Adrenal gland (tissue), 12 donors: ENCODE data around the gene TUBGCP2. TPM values are rescaled to one million over a fixed set of nuclear protein-coding genes. Genes with fewer than 3 reads are reported as not detected.

Experiments
- DNase-seq, 7 donors: peaks; one replicate each; pipeline ENCODE4 v3.0.0-alpha.2; 2019 to 2020
- H3K27ac ChIP-seq, 5 donors: fragments of 200-600 bp; sonication (generic) in 4 of 5; 1 replicate in 3 of 5; 2 replicates in 2 of 5; pipeline versions ENCODE4 v1.5.1 to v1.8.0; 2016 to 2020; ENCODE audit warnings: mild to moderate bottlenecking in 1 of 5
- H3K27me3 ChIP-seq: fragments of 200-600 bp; 2 replicates; pipeline ENCODE4 v1.8.0; 2021
- H3K36me3 ChIP-seq, 2 donors: fragments of 200-600 bp; replicated peaks in 1 of 2; 1 replicate in 1 of 2; 2 replicates in 1 of 2; pipeline versions ENCODE4 v1.5.1 to v1.8.0; 2018 to 2022
- H3K4me1 ChIP-seq, 2 donors: fragments of 200-600 bp; replicated peaks in 1 of 2; 1 replicate in 1 of 2; 2 replicates in 1 of 2; pipeline versions ENCODE4 v1.5.1 to v1.8.0; 2018 to 2021
- H3K4me3 ChIP-seq, 4 donors: fragments of 200-600 bp; sonication (generic) in 3 of 4; one replicate each; pipeline ENCODE4 v1.5.1; 2016 to 2018
- H3K9me3 ChIP-seq, 3 donors: fragments of 200-600 bp; sonication (generic) in 1 of 3; replicated peaks in 1 of 3; 1 replicate in 2 of 3; 2 replicates in 1 of 3; pipeline versions ENCODE4 v1.5.1 to v1.8.0; 2016 to 2021
- CTCF ChIP-seq, 6 experiments: fragments of 450-650 bp in 4 of 6; fragments of 200-600 bp in 2 of 6; sonication (generic) in 1 of 6; IDR thresholded peaks; 1 replicate in 5 of 6; 2 replicates in 1 of 6; pipeline versions ENCODE4 v1.5.1 to v1.8.0; 2016 to 2021; ENCODE audit warnings: antibody characterized with exemption in 6 of 6, mild to moderate bottlenecking in 2 of 6, moderate library complexity in 1 of 6
- POLR2A ChIP-seq, 2 donors: fragments of 450-650 bp; IDR thresholded peaks; one replicate each; pipeline ENCODE4 v1.6.1; 2017; ENCODE audit warnings: antibody characterized with exemption in 2 of 2, mild to moderate bottlenecking in 2 of 2, moderate library complexity in 1 of 2
- WGBS, 4 donors: extraction: QIAGEN DNeasy Blood & Tissue Kit in 2 of 4; methylation state at CpG; one replicate each; pipeline versions ENCODE4 v1.1.5 to v1.1.7; 2013 to 2017; 5-methylcytosine and 5-hydroxymethylcytosine counted together
- intact Hi-C, 2 donors: fragments of 100-400 bp; cut with DNase I; formaldehyde crosslinking; loops; one replicate each; pipeline versions ENCODE4 v1.14.1 to v1.15.0; 2022 to 2023
- polyA plus RNA-seq, 3 donors: library from polyadenylated mRNA; stranded (reverse); fragments of 200-250 nt in 2 of 3; fragments of 350-450 nt in 1 of 3; fragmentation: Illumina TruSeq in 1 of 3; extraction: RNeasy Lipid Tissue Mini Kit (QIAGEN cat#74804) in 1 of 3; gene quantifications; one replicate each; pipeline ENCODE4 v1.2.3, GENCODE V29; 2013 to 2014
- total RNA-seq, 9 donors: library from RNA; depleted of rRNA in 4 of 9; stranded (reverse); fragments of >200 nt in 4 of 9; fragments of 120-200 nt in 1 of 9; fragmentation: NEBNext Ultra II Directional in 1 of 9; extraction: Animal tissue kit (Norgen Biotek cat#: 25700) in 1 of 9; gene quantifications; one replicate each; pipeline versions ENCODE4 v1.1.0 to v1.2.4, GENCODE V29; 2013 to 2023
- donor health status: healthy with polysubstance abuse.
- donor health status: Bipolar disorder and iron deficiency.
- donor health status: DM: yes; HTN: yes; CAD: no.
- donor health status: DM: no; HTN: no; CAD: no.
- donor health status: DM: no; HTN: no; CAD: no.
- donor health status: DM: yes; HTN: yes; CAD: no.

Gene TUBGCP2
- total and polyA plus RNA-seq, 12 donors: 30.9 to 234 (median 62.0) TPM

- TF ChIP-seq CTCF (IDR thresholded peaks at IDR 0.05): no peak
- TF ChIP-seq POLR2A (IDR thresholded peaks at IDR 0.05): no peak
- Histone ChIP-seq H3K27ac (no peak overlapping the region), H3K36me3 (no peaks in the 10 kb centered on the region), H3K4me1 (peaks cover 6 to 12% of the 10 kb centered on the region in 2 donors), H3K4me3 (peak overlapping the region in 1 of 4 donors; percentile 80), H3K9me3 (no peaks in the 10 kb centered on the region), H3K27me3 (no peaks in the 10 kb centered on the region)
- intact Hi-C loops: no loop called here
- DNase-seq: no peak
- 58 to 87% (median 66%) methylated on average over 3 to 27 of the region's 27 CpGs for WGBS, 4 donors
Observed at GRCh38 chr10:133356549-133357284, 48.0 kb upstream of the TUBGCP2 start.

- no peaks in the 10 kb centered on the region for H3K27me3 ChIP-seq
- no peak for DNase-seq
- H3K27ac ChIP-seq: no peak overlapping the region
- no peak overlapping the region for H3K4me3 ChIP-seq
- intact Hi-C loops: no loop called here
- H3K4me1 ChIP-seq: peaks cover 6 to 12% of the 10 kb centered on the region in 2 donors
- H3K9me3 ChIP-seq: no peaks in the 10 kb centered on the region
- 95 to 100% (median 100%) methylated on average over 2 to 3 of the region's 3 CpGs; no CpG with 5 or more reads in 1 of the 4 donors for WGBS, 4 donors
- TF ChIP-seq CTCF (IDR thresholded peaks at IDR 0.05): no peak
- no peak for TF ChIP-seq POLR2A (IDR thresholded peaks at IDR 0.05)
- H3K36me3 ChIP-seq: no peaks in the 10 kb centered on the region
Observed at GRCh38 chr10:133355991-133356390, 47.3 kb upstream of the TUBGCP2 start.

- H3K9me3 ChIP-seq: no peaks in the 10 kb centered on the region
- peaks cover 6 to 12% of the 10 kb centered on the region in 2 donors for H3K4me1 ChIP-seq
- no peaks in the 10 kb centered on the region for H3K36me3 ChIP-seq
- DNase-seq: no peak
- WGBS, 4 donors: 89 to 100% (median 97%) methylated on average over 2 to 6 of the region's 6 CpGs
- intact Hi-C loops: no loop called here
- TF ChIP-seq POLR2A (IDR thresholded peaks at IDR 0.05) (no peak), CTCF (IDR thresholded peaks at IDR 0.05) (no peak)
- no peaks in the 10 kb centered on the region for H3K27me3 ChIP-seq
- H3K27ac ChIP-seq: no peak overlapping the region
- no peak overlapping the region for H3K4me3 ChIP-seq
Observed at GRCh38 chr10:133355266-133355665, 46.6 kb upstream of the TUBGCP2 start.

- no peak for DNase-seq
- no peaks in the 10 kb centered on the region for H3K36me3 ChIP-seq
- no peak for TF ChIP-seq CTCF (IDR thresholded peaks at IDR 0.05)
- no peak for TF ChIP-seq POLR2A (IDR thresholded peaks at IDR 0.05)
- 92 to 100% (median 94%) methylated on average over 1 to 14 of the region's 14 CpGs for WGBS, 4 donors
- no peak overlapping the region for H3K4me3 ChIP-seq
- H3K4me1 ChIP-seq: peaks cover 6 to 12% of the 10 kb centered on the region in 2 donors
- H3K27me3 ChIP-seq: no peaks in the 10 kb centered on the region
- H3K9me3 ChIP-seq: no peaks in the 10 kb centered on the region
- intact Hi-C loops: no loop called here
- no peak overlapping the region for H3K27ac ChIP-seq
Observed at GRCh38 chr10:133354672-133355240, 46.1 kb upstream of the TUBGCP2 start.
